Measurements from ENCODE around the gene SEC22B.
"Not testable (repeated sequence)": the region's sequence is repeated elsewhere in the genome, so short reads cannot be mapped to it uniquely, and the experiment has no call there.

Gene SEC22B

GRCh38 chr1:120176092-120176855 lies at the start of gene SEC22B:
Gene SEC22B, minus strand, starts transcription at chr1:120176520. Its CDS starts 139 bp downstream, at chr1:120176381.
- peak; percentile 67 to 76 (median 75) for DNase-seq (ENCODE audit: low read depth in 3 of 3, low spot score in 1 of 3)

- not testable (repeated sequence) for DNase-seq (ENCODE audit: low read depth in 3 of 3, low spot score in 1 of 3)
These were observed 41.6 kb upstream of the SEC22B start for GRCh38 chr1:120217933-120218332.

GRCh38 chr1:120217175-120217929 lies 41.0 kb upstream of the SEC22B start:
- not testable (repeated sequence) for DNase-seq (ENCODE audit: low read depth in 3 of 3, low spot score in 1 of 3)

- DNase-seq (ENCODE audit: low read depth in 3 of 3, low spot score in 1 of 3) = not testable (repeated sequence)
These were observed 37.3 kb upstream of the SEC22B start for GRCh38 chr1:120213606-120214005.

GRCh38 chr1:120210754-120211153 lies 34.4 kb upstream of the SEC22B start:
- DNase-seq (ENCODE audit: low read depth in 3 of 3, low spot score in 1 of 3) = not testable (repeated sequence)

- DNase-seq (ENCODE audit: low read depth in 3 of 3, low spot score in 1 of 3) = not testable (repeated sequence)
These were observed 20.8 kb upstream of the SEC22B start for GRCh38 chr1:120196863-120197775.

- DNase-seq (ENCODE audit: low read depth in 3 of 3, low spot score in 1 of 3) = not testable (repeated sequence)
These were observed 12.3 kb upstream of the SEC22B start for GRCh38 chr1:120188626-120189025.

- DNase-seq (ENCODE audit: low read depth in 3 of 3, low spot score in 1 of 3) = not testable (repeated sequence)
These were observed 5.9 kb upstream of the SEC22B start for GRCh38 chr1:120182176-120182707.

- DNase-seq (ENCODE audit: low read depth in 3 of 3, low spot score in 1 of 3) = not testable (repeated sequence)
These were observed 3.7 kb upstream of the SEC22B start for GRCh38 chr1:120179811-120180690.

- no peak for DNase-seq (ENCODE audit: low read depth in 3 of 3, low spot score in 1 of 3)
These were observed 2.8 kb upstream of the SEC22B start for GRCh38 chr1:120178799-120179756.

- not testable (repeated sequence) for DNase-seq (ENCODE audit: low read depth in 3 of 3, low spot score in 1 of 3)
These were observed 1.7 kb upstream of the SEC22B start for GRCh38 chr1:120178058-120178457.

- not testable (repeated sequence) for DNase-seq (ENCODE audit: low read depth in 3 of 3, low spot score in 1 of 3)
These were observed 632 bp downstream of the SEC22B start for GRCh38 chr1:120175688-120176087.

GRCh38 chr1:120164761-120165160 lies 11.6 kb downstream of the SEC22B start:
- DNase-seq (ENCODE audit: low read depth in 3 of 3, low spot score in 1 of 3) = not testable (repeated sequence)

GRCh38 chr1:120162015-120162414 lies 14.3 kb downstream of the SEC22B start:
- not testable (repeated sequence) for DNase-seq (ENCODE audit: low read depth in 3 of 3, low spot score in 1 of 3)

- not testable (repeated sequence) for DNase-seq (ENCODE audit: low read depth in 3 of 3, low spot score in 1 of 3)
These were observed 17.8 kb downstream of the SEC22B start for GRCh38 chr1:120158495-120158894.

- DNase-seq (ENCODE audit: low read depth in 3 of 3, low spot score in 1 of 3) = not testable (repeated sequence)
These were observed 18.2 kb downstream of the SEC22B start for GRCh38 chr1:120158086-120158485.

GRCh38 chr1:120150138-120150822 lies 26.0 kb downstream of the SEC22B start:
- DNase-seq (ENCODE audit: low read depth in 3 of 3, low spot score in 1 of 3) = not testable (repeated sequence)
